Activated T-cell treated with anti-CD3 and anti-CD28 coated beads for 1 hour (primary cell): ENCODE data around the gene IFRD1.
A peak's percentile ranks its signal among the peaks of the same experiment; 100 is the strongest.
"Not testable (repeated sequence)": the region's sequence is repeated elsewhere in the genome, so short reads cannot be mapped to it uniquely, and the experiment has no call there.

ENCODE experiments used
- DNase-seq: peaks from one replicate; pipeline ENCODE4 v3.0.0-alpha.2; 2020; ENCODE audit warnings: low read depth

The IFRD1 gene

DNA sequence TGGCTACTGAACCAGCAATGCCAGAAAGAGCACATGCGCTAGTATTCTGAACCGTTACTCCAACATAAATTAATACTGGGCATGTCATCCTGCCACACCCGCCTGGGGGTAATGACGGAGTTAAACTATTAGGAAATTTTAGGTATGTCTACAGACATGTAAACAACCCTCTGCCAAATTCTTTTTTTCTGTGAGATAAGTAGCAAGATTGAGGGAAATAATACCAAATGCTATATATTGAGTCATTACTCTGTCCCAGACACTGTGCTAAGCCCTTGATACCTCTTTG, 37.9 kb downstream of the IFRD1 start:
- no peak for DNase-seq

- no peak for DNase-seq
These were observed 41.9 kb downstream of the IFRD1 start for GRCh38 chr7:112492186-112492585.

DNA sequence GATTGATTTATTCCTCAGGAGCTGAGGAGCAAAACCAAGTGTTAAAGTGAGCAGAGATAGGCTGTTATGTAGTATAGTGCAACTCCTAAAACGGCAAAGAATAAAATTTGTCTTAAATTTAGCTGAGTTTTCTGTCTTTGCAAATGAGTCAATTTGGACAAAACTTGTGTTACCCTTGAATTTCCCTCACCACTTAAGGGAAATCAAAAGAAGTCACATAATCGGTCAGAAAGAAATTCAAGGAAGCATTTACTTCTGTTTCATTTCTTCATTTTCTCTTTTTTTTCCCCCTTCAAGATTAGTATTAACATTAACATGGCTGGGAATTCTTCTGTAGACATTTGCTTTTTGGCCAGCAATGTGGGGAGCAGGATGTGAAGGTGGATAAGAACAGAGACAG, 44.4 kb downstream of the IFRD1 start:
- DNase-seq = no peak

- DNase-seq = no peak
These were observed 45.0 kb downstream of the IFRD1 start for GRCh38 chr7:112495156-112495788.

GRCh38 chr7:112495810-112496462, 45.7 kb downstream of the IFRD1 start:
- DNase-seq = peak; percentile 9

- DNase-seq = no peak
These were observed 47.2 kb downstream of the IFRD1 start for GRCh38 chr7:112497481-112497880.

DNA sequence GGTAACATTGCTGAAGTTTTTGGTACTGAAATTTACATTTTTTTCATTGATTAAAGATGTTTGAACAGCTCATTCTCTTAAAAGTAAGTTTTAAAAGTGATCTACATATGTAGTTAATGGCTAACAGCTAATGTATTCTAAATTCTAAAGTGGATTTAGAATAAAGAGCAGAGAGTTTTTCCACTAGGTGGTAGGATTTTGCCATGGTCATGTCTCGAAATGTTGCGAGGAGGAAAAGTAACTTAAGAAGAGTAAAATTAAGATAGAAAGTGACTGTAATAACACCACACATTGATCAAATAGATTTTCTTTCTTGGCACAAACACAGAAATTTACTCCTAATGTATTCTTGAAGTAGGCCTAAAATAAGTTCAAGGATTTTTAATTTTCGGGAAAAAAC, 50.4 kb downstream of the IFRD1 start:
- DNase-seq = no peak

- no peak for DNase-seq
These were observed 51.7 kb downstream of the IFRD1 start for GRCh38 chr7:112501801-112502503.

DNA sequence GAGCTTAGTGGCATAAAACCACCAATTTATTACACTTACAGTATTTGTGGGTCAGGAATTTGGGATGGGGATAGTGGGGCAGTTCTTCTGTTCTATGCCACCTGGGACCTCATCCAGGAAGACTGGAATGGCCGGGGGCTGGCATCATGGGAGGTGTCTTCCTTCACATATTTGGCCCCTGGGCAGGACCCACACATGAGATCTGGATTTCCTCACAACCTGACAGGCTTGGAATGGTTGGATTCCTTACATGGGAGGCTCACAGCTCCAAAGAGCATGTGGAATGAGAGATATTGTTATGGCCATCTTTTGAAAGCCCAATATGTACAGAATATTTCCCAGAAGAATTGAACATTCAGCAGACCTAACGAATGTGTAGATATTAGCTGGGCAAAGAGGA, 52.4 kb downstream of the IFRD1 start:
- no peak for DNase-seq

- no peak for DNase-seq
These were observed 53.2 kb downstream of the IFRD1 start for GRCh38 chr7:112503361-112503972.

- DNase-seq = no peak
These were observed 53.9 kb downstream of the IFRD1 start for GRCh38 chr7:112504093-112504695.

DNA sequence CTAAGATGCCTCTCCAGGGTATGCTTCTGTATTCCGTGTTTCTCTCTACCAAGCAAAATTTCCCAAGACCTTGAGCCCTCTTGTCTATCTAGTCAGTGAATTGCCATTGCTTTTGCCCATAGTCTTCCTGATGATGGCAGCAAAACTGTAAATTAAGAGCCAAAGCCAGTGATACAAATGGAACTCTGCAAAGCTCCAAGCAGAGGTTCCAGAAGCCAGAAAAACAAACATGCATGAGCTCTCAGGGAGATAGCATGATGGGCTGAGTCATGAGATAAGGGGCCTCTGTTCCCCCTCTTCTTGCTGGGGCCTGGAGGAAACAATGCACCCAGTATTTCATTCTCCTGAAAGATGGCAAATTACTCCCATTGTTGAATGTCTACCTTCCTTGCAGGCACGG, 55.2 kb downstream of the IFRD1 start:
- no peak for DNase-seq

GRCh38 chr7:112508404-112508803, 58.1 kb downstream of the IFRD1 start:
- DNase-seq = no peak

DNA sequence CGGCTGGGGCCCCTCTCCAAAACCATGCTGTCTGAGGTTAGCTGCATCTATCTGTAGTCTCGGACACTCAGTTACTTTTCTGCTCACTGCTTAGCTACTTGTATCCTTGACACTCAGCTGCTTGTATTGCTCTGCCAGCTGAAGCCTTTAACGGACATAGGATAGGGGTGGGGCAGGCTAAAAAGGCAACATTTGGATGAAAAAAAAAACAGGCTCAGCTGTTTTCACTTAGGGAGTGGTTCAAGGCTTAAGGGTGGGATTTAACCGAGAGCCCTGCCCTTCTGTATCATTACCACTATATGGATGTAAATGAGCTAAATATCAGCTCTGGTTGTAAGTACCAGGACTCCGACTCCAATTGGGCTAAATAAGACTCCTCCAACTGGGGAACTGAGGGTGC, 59.1 kb downstream of the IFRD1 start:
- DNase-seq = no peak

- DNase-seq = no peak
These were observed 59.9 kb downstream of the IFRD1 start for GRCh38 chr7:112510001-112510742.

- DNase-seq = no peak
These were observed 60.5 kb downstream of the IFRD1 start for GRCh38 chr7:112510743-112511110.

- DNase-seq = no peak
These were observed 61.4 kb downstream of the IFRD1 start for GRCh38 chr7:112511451-112512202.

GRCh38 chr7:112512451-112513210, 62.4 kb downstream of the IFRD1 start:
- DNase-seq = no peak

DNA sequence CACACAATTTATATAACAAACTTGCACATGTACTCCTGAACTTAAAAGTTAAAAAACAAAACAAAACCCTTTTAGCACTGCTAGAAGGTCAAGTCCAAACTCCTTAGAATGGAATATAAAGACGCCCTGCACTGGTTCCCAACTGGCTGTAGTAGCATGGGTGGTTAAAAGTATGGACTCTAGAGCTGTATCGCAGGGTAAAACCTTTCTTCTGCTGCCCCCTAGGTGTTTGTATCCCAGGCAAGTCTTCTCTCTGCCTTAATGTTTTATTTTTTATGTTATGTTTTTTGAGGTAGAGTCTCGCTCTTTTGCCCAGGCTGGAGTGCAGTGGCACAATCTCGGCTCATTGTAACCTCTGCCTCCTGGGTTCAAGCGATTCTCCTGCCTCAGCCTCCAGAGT, 65.7 kb downstream of the IFRD1 start:
- no peak for DNase-seq

DNA sequence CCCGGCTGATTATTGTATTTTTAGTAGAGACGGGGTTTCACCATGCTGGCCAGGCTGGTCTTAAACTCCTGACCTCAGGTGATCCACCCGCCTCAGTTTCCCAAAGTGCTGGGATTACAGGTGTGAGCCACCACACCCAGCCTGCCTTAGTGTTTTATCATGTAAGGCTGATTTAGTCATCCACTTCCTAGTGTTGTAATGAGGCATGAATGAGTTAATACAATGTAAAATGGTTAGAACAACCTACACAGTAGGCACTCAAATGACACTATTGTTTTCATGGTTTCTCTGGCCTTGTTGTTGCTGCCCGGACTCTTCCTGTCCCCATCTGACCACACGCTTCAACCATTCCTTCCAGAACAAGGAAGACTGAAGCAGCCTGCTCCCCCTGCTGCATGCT, 66.2 kb downstream of the IFRD1 start:
- not testable (repeated sequence) for DNase-seq

DNA sequence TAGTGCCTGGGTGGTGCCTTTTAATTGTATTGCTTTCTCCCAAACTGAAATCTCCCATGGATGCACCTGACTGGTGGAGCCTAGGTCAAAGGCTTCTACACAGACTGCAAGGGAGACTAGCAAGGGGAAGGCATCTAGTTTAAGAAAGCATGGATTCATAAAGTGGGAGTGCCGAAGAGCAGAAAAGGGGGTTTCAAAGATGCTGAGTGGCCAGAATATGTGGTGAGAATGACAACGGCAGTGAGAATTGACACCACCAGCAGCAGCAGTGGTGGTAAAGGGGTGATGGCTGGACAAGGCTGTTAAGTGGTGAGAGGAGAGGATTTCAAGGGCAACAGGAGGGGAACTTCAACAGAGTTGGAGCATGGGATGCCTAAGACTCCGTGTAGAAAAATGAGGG, 67.2 kb downstream of the IFRD1 start:
- DNase-seq = no peak
